Measurements from ENCODE around the gene BSN.

Gene BSN

DNA sequence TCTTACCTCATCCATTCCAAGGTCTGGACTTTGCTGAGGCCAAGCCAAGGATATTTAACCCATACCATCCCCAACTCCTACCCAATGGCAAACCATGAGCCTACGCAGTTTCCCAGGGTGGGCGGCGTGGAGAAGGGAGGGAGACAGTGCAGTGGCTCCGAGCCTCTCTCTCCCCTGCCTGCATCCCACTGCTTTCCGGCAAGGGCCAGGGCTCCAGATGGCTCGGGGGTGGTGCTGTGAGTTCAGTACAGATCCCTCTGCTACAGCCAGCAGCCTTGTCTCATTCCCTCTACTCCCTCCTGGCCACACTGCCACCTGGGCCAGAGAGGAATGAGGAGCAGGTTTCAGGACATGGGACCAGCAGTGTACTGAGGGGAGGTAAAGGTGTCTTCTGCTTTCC lies 75.6 kb downstream of the BSN start:
- no peak for FAIRE-seq

DNA sequence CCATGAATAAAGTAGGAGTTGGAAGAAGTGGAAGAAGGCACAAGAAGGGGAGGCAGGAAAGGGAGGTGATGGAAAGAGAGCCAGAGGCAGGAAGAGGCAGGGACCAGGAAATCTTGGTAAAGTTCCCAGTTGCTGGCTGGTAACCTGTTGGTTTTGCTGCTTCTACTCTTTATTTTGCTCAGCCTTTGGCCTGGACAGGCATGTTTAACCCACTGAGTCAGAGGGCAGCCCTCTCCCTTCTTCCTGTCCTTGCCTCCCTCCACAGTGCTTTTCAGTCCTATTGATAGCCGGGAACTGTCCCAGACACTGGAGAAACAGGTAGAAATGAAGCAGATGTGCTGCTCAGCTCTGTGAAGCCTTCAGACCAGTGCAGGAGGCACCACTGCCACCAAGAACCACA lies 76.5 kb downstream of the BSN start:
- no peak for FAIRE-seq

DNA sequence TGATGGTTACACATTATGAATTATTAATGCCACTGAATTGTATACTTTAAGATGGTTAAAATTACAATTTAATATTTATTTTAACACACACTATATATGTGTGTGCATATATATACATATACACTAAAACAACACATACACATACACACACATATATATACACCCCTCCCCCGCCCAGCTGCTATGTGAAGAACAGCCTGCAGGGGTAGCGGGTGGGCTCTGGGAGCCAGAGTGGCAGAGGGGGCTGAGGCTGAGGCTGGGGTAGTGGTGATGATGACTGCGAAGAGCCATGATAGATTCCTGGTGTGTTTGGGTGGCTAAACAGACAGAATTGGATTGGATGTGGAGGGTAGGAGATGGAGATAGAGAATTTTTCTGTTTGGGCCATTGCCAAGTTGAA lies 80.5 kb downstream of the BSN start:
- no peak for FAIRE-seq

DNA sequence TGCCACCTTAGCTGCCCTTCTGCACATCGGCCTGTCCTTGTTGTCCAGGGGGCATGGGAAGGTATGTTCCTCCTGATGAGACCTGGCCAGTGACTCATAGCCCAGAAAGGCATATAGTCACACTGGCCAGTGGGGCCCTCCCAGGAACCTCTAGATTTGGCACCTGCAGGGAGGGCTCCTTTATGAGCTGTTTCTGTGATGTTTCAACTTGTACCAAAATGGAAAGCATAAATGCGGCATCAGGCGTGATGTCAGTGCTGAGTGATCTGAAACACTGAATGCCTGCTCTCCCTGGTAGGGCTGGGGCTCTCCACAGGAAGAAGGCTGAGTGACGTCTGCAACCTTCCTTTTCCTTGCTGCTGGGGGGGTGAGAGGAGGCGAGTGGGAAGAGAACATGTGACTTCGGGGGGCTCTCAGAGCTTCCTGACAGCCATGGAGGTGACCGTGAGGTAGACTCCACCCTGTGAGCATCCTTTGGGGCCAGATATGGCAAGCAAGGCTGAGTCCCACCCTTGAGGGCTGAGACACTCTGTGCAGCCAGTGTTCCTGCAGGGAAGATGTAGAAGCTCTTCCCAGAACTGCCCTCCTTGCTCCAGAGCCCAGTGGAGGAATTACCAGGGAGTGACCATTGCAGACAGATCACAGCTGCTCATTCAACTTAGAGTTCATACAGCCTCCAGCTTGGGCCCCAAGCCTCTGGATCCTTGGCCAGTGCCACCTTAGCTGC lies 82.8 kb downstream of the BSN start:
- FAIRE-seq = no peak

DNA sequence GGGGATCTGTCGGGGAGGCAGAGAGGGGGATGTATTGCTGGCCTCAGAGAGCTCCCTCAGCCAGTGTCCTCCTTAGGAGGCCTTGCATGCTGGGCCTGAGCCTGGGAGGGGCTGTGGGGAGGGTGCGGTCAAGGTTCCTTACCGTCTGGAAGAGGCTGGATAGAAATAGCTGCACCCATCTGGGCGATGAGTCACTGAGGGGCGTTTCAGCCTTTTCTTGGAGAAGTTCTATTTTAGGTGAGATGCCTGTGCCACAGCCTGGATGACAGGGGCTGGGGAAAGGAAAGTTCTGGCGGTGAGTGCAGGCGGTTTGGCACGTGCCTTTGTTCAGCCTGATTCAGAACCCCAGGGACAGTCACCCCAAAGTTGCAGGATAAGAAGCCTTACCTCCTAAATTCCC lies 84.2 kb downstream of the BSN start:
- no peak for FAIRE-seq

DNA sequence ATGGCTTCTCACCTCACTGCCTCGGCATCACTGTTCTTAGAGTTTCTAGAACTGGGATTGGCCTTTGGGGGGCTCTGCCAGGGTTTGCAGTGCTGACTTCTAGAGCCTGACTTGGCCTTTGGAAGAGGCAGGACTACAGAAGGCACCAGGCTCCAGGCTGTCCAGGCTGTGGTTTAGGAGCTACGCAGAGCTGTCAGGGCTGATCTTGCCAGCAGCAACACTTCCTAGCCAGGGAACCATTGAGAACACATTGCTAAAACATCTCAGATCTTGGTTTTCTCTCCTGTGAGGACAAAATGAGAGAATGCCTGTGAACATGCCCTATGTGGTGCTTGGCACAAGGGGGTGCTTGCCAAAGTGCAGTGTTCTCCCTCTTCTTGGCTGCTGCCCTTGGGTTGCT lies 85.3 kb downstream of the BSN start:
- FAIRE-seq = no peak

DNA sequence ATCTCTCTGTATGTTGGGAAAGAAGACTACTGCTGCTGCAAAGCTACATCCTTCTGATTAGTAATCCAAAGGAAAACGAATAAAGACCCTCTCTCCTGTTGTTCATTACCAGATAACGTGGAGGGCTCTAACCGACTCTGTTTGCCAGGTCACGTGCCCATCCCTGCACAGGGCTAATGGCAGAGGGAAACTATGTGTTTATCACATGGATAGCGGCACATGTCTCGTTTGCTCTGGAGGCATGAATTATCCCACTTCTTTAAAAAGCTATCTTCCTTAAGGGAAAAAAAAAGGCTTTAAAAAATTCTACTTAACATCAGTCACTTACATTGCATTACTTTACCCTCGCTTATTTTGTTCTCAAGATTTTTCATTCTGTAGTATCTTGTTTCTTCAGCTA lies 87.0 kb downstream of the BSN start:
- FAIRE-seq = no peak

DNA sequence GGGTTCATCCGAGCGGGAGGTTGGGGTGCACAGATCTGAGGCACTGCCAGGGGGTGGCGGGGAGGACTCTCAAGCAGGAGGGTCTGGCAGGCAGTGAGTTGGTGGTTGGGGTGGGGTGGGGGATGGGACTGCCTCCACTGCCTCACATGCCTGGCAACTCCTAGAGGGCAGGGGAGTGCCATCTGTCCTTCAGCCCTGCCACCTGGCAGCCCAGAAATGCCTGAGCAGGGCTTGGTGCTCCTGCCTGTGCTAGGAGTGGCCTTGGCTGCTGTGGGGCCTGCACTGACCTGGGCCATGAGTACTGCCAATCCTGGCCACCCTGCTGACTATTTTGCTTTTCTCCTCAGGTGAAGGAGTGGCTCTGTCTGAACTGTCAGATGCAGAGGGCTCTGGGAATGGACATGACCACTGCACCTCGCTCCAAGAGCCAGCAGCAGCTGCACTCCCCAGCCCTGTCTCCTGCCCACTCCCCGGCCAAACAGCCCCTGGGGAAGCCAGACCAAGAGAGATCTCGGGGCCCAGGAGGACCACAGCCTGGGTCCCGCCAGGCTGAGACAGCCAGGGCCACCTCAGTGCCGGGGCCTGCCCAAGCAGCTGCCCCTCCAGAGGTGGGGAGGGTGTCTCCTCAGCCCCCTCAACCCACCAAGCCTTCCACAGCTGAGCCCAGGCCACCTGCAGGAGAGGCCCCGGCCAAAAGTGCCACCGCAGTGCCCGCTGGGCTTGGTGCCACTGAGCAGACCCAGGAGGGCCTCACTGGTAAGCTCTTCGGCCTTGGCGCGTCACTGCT lies 87.8 kb downstream of the BSN start:
- no peak for FAIRE-seq

DNA sequence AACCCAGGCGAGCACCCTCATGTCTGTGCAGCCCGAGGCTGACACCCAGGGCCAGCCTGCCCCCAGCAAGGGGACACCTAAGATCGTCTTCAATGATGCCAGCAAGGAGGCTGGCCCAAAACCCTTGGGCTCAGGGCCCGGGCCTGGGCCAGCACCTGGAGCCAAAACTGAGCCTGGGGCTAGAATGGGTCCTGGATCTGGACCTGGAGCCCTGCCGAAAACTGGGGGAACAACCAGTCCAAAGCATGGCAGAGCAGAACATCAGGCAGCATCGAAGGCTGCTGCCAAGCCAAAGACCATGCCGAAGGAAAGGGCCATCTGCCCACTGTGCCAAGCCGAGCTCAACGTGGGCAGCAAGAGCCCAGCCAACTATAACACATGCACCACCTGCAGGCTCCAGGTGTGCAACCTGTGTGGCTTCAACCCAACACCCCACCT lies 88.5 kb downstream of the BSN start:
- FAIRE-seq = no peak

DNA sequence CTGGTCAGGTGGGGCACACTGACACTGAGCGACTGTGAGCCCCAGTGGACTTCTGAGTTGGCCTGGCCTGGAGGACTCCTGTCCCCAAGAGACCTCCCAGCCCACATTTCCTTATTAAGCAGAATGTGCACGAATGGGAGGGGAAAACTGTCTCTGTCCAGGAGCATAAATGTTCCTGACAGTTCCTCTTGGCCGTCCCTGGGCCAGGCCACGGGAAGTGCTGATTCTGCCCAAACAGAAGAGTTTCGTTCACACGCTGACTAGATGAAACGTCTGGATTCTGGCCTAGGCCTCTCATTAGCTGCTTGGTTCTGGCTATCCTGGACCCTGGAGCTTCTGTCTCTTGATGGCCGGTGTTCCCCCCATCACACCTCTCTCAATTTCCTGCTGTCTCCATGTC lies 90.4 kb downstream of the BSN start:
- FAIRE-seq = no peak

DNA sequence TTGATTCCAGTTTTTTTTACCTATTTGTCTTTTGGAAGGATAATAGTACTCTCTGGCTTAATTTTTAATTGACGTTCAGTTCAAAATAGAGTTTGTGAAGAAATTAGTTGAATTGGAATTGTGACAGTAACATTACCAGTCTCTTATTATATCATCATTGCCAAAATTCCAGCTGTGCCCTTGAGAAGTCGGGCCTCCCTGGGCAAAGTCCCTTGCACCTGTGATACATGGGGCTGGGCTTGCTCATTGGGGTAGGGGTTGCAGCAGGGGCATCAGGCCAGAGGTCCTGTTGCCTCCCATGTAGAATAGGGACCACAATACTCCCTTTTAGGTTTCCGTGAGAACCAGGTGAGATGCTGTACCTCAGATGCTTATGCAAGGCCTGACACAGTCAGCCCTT lies 92.0 kb downstream of the BSN start:
- no peak for FAIRE-seq

DNA sequence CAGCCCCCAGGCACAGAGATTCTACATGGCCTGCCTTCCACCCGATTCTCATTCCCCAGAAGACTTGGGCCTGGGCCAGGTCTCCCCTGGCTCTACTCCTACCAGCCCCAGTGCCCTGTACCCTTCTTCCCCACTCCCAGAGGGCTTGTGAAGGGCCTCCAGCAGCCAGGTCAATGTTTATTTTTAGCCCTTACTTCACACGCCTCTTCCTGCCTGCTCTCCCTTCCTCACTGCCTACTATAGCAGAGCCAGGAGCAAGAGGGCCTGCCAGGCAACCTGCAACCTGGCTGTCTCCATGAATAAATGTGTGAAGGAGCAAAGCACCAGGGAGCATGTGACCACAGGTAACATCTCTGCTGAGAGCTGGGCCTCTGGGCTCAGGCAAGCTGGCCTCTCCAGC lies 93.5 kb downstream of the BSN start:
- FAIRE-seq = no peak

DNA sequence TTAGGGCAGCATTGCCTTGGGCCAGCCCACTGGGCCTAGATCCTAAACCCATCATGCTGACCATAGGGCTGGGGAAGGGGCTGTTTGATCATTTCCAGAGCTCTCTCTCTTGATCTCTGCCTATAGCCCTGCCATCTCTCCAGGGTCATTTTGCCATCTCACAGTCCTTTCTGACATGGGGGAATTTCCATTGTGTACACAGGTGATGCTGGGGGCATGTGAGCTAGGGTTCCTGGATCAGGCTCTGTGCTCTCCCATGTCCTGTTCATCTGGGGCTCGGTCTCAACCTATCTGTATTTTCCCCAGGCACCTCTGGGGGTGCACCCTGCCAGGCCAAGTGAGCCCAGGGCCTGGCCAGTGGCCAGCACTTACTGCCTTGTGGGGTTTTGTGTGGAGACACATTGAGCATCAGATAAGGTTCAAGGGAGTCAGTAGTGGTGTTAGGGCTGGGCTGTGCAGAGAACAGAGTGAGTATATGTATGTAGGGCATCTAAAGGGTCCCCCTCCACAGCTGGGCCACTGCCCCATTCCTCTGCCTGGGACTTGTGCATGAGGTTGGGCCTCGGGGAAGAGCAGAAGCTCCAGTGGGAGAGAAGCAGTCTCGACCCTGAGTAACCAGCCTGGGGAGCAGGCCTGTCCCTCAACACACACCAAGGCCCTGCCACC lies 94.2 kb downstream of the BSN start:
- no peak for FAIRE-seq

DNA sequence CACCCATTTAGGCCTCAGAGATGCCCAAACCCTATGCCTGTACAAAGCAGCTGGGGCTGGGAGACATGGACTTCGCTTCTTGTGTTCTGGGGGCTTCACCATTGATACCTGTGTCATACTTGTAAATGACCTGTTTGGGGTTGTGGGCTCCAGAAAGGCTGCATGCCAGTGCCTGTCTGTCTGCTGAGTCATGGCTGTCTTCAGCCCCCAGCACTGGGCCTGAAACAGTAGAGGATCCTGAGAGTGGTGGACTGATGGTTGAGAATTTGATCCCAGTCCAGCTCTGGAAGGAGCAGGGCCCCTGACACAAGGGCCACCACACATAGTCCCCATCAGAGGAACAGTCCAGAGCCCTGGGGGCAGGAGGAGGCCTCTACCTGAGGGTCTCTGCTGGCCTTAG lies 95.3 kb downstream of the BSN start:
- FAIRE-seq = no peak

DNA sequence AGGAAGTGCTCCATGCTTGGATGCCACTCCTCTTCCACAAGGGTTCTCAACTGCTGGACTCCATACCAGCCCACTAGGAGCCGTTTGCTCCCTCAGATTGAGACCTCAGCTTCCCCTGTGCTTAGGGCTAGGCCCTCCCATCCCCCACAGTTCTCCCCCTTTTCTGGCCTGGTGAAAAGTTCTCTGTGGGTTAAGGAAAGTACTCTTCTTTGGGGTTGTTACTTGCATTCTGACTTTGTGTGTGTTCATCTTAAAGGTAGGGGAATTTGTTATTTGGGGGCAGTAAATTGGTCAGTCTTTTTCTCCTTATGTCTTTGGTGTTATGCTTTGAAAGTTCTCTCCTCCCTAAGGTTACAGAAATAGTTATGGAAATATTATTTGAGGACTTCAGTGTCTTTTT lies 95.9 kb downstream of the BSN start:
- no peak for FAIRE-seq

DNA sequence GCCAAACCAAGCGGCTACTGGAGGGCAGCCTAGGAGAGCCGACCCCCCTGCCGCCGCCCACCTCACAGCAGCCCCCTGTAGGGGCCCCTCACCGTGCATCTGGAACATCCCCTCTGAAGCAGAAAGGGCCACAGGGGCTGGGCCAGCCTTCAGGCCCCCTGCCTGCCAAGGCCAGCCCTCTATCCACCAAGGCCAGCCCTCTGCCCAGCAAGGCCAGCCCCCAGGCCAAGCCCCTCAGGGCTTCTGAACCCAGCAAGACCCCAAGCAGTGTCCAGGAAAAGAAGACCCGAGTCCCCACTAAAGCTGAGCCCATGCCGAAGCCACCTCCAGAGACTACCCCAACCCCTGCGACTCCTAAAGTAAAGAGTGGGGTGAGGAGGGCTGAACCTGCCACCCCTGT lies 96.4 kb downstream of the BSN start:
- FAIRE-seq = no peak

DNA sequence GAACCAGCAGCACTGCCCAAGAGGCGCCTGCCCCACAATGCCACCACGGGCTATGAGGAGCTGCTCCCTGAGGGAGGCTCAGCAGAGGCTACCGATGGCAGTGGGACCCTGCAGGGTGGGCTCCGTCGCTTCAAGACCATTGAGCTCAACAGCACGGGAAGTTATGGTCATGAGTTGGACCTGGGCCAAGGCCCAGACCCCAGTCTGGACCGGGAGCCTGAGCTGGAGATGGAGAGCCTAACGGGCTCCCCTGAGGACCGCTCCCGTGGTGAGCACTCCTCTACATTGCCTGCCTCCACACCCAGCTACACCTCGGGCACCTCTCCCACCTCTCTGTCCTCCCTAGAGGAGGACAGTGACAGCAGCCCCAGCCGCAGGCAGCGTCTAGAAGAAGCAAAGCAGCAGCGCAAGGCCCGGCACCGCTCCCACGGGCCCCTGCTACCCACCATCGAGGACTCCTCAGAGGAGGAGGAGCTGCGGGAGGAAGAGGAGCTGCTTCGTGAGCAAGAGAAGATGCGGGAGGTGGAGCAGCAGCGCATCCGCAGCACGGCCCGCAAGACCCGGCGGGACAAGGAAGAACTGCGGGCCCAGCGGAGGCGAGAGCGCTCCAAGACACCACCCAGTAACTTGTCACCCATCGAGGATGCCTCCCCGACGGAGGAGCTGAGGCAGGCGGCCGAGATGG lies 98.1 kb downstream of the BSN start:
- no peak for FAIRE-seq

DNA sequence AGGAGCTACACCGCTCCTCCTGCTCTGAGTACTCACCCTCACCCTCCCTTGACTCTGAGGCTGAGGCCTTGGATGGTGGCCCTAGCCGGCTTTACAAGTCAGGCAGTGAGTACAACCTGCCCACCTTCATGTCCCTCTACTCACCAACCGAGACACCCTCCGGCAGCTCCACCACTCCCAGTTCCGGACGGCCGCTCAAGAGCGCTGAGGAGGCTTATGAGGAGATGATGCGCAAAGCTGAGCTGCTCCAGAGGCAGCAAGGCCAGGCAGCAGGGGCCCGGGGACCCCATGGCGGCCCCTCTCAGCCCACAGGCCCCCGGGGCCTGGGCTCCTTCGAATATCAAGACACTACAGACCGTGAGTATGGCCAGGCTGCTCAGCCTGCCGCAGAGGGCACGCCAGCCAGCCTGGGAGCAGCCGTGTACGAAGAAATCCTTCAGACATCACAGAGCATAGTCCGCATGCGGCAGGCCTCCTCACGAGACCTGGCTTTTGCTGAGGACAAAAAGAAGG lies 98.7 kb downstream of the BSN start:
- no peak for FAIRE-seq

DNA sequence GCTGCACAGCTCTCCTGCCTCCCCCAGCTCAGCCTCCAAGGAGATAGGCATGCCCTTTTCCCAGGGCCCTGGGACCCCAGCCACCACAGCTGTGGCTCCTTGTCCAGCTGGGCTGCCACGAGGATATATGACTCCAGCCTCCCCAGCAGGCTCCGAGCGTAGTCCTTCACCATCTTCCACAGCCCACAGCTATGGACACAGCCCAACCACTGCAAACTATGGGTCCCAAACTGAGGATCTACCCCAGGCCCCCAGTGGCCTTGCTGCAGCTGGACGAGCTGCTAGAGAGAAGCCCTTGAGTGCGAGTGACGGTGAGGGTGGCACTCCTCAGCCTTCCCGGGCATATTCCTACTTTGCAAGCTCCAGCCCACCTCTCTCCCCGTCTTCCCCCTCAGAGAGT lies 99.3 kb downstream of the BSN start:
- FAIRE-seq = no peak

DNA sequence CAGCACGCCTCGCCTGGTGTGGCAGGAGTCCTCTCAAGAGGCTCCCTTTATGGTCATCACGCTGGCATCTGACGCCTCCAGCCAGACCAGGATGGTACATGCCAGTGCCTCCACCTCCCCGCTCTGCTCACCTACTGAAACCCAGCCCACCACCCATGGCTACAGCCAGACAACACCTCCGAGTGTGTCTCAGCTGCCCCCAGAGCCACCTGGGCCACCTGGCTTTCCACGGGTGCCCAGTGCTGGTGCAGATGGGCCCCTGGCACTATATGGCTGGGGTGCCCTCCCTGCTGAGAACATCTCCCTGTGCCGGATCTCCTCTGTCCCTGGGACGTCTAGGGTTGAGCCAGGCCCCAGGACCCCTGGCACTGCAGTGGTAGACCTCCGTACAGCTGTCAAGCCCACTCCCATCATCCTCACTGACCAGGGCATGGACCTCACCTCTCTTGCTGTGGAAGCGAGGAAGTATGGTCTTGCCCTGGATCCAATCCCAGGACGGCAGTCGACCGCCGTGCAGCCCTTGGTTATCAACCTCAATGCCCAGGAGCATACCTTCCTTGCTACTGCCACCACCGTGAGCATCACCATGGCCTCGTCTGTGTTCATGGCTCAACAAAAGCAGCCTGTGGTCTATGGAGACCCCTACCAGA lies 100.0 kb downstream of the BSN start:
- FAIRE-seq = no peak

DNA sequence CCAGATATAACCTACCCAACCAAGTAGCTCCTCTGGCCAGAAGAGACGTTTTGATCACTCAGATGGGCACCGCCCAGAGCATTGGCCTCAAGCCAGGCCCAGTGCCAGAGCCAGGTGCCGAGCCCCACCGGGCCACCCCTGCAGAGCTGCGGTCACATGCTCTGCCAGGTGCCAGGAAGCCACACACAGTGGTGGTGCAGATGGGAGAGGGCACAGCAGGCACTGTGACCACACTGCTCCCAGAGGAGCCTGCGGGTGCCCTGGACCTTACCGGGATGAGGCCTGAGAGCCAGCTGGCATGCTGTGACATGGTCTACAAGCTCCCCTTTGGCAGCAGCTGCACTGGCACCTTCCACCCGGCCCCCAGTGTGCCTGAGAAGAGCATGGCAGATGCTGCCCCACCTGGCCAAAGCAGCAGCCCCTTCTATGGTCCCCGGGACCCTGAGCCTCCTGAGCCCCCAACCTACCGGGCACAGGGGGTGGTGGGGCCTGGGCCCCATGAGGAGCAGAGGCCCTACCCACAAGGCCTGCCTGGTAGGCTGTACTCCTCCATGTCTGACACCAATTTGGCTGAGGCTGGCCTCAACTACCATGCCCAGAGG lies 100.8 kb downstream of the BSN start:
- FAIRE-seq = no peak

DNA sequence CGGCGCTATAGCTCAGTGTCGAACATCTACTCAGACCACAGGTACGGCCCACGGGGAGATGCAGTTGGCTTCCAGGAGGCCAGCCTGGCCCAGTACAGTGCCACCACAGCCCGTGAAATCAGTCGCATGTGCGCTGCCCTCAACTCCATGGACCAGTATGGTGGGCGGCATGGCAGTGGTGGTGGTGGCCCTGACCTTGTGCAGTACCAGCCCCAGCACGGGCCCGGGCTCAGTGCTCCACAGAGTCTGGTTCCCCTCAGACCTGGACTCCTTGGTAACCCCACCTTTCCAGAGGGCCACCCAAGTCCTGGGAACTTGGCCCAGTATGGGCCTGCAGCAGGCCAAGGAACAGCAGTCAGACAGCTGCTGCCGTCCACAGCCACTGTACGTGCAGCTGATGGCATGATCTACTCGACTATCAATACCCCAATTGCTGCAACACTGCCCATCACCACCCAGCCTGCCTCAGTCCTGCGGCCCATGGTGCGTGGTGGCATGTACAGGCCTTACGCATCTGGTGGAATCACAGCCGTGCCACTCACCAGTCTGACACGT lies 101.5 kb downstream of the BSN start:
- FAIRE-seq = no peak

All from colon (tissue), 2 donors.